Colonic mucosa (tissue), 4 donors: ENCODE measurements around the gene GRAMD2B. TPM values are rescaled to one million over a fixed set of nuclear protein-coding genes. Genes with fewer than 3 reads are reported as not detected.

ENCODE experiments used
- DNase-seq: peaks from one replicate; pipeline ENCODE4 v3.0.0-alpha.2; 2020
- H3K27ac ChIP-seq: fragments of 200-600 bp; one replicate; pipeline ENCODE4 v1.8.0; 2021
- H3K27me3 ChIP-seq: fragments of 200-600 bp; one replicate; pipeline ENCODE4 v1.8.0; 2021
- H3K36me3 ChIP-seq: fragments of 200-600 bp; one replicate; pipeline ENCODE4 v1.8.0; 2021
- H3K4me1 ChIP-seq: fragments of 200-600 bp; one replicate; pipeline ENCODE4 v1.8.0; 2021; ENCODE audit warnings: mild to moderate bottlenecking
- H3K4me3 ChIP-seq: fragments of 200-600 bp; one replicate; pipeline ENCODE4 v1.8.0; 2021
- H3K9ac ChIP-seq, 2 donors: one replicate each; pipeline ENCODE4 v1.7.0; 2013; ENCODE audit warnings: control low read depth in 2 of 2, low read depth in 2 of 2, low read length in 2 of 2
- H3K9me3 ChIP-seq: fragments of 200-600 bp; one replicate; pipeline ENCODE4 v1.8.0; 2021
- CTCF ChIP-seq: fragments of 200-600 bp; IDR thresholded peaks from one replicate; pipeline ENCODE4 v1.8.0; 2022; ENCODE audit warnings: antibody characterized with exemption, mild to moderate bottlenecking
- intact Hi-C: fragments of 100-400 bp; cut with DNase I; formaldehyde crosslinking; loops from one replicate; pipeline ENCODE4 v1.14.1; 2022
- total RNA-seq, 2 donors: library from RNA; stranded (reverse); fragmentation: NEBNext Ultra II Directional in 1 of 2; extraction: Animal tissue kit (Norgen Biotek cat#: 25700) in 1 of 2; gene quantifications; one replicate each; pipeline ENCODE4 v1.2.1, GENCODE V29; 2021
- donor health status: healthy.
- donor health status: DM: no; HTN: no; CAD: no.
- donor health status: DM: no; HTN: no; CAD: no.

GRAMD2B gene
- total RNA-seq, 2 donors from 2014 or later, result 30.9 to 60.4 TPM

- Histone ChIP-seq H3K9me3 (no peaks in the 10 kb centered on the region), H3K27me3 (no peaks in the 10 kb centered on the region), H3K9ac (no peak overlapping the region), H3K27ac (no peak overlapping the region), H3K4me3 (no peak overlapping the region), H3K36me3 (no peaks in the 10 kb centered on the region), H3K4me1 (no peaks in the 10 kb centered on the region)
- intact Hi-C loops, result no loop called here
- no peak for TF ChIP-seq CTCF
- no peak for DNase-seq
These were observed 8.2 kb upstream of the GRAMD2B start for GRCh38 chr5:126414874-126415502.

GRCh38 chr5:126415789-126416188 is 7.4 kb upstream of the GRAMD2B start:
- H3K27ac ChIP-seq, result no peak overlapping the region
- TF ChIP-seq CTCF, result no peak
- no peaks in the 10 kb centered on the region for H3K27me3 ChIP-seq
- no peaks in the 10 kb centered on the region for H3K36me3 ChIP-seq
- no peak for DNase-seq
- intact Hi-C loops, result no loop called here
- no peaks in the 10 kb centered on the region for H3K9me3 ChIP-seq
- H3K9ac ChIP-seq, result no peak overlapping the region
- H3K4me3 ChIP-seq, result no peak overlapping the region
- no peaks in the 10 kb centered on the region for H3K4me1 ChIP-seq

GRCh38 chr5:126416266-126416925 is 6.8 kb upstream of the GRAMD2B start:
- no peak for DNase-seq
- no peak overlapping the region for H3K4me3 ChIP-seq
- no peaks in the 10 kb centered on the region for H3K27me3 ChIP-seq
- intact Hi-C loops, result no loop called here
- H3K9ac ChIP-seq, result no peak overlapping the region
- H3K36me3 ChIP-seq, result no peaks in the 10 kb centered on the region
- no peaks in the 10 kb centered on the region for H3K9me3 ChIP-seq
- no peak overlapping the region for H3K27ac ChIP-seq
- TF ChIP-seq CTCF, result no peak
- no peaks in the 10 kb centered on the region for H3K4me1 ChIP-seq

- no peak for DNase-seq
- no peak overlapping the region for H3K27ac ChIP-seq
These were observed 6.0 kb upstream of the GRAMD2B start for GRCh38 chr5:126417178-126417577.

GRCh38 chr5:126419102-126419501 is 4.1 kb upstream of the GRAMD2B start:
- DNase-seq, result no peak
- Histone ChIP-seq H3K9me3 (no peaks in the 10 kb centered on the region), H3K27me3 (no peaks in the 10 kb centered on the region), H3K27ac (no peak overlapping the region), H3K36me3 (no peaks in the 10 kb centered on the region), H3K4me3 (no peak overlapping the region), H3K4me1 (no peaks in the 10 kb centered on the region), H3K9ac (no peak overlapping the region)
- intact Hi-C loops, result no loop called here
- no peak for TF ChIP-seq CTCF

More at GRCh38 chr5:126417178-126417577, 6.0 kb upstream of the GRAMD2B start:
- H3K4me1 ChIP-seq, result no peaks in the 10 kb centered on the region
- no peak overlapping the region for H3K9ac ChIP-seq
- TF ChIP-seq CTCF, result no peak
- H3K9me3 ChIP-seq, result no peaks in the 10 kb centered on the region
- H3K4me3 ChIP-seq, result no peak overlapping the region
- intact Hi-C loops, result no loop called here
- no peaks in the 10 kb centered on the region for H3K27me3 ChIP-seq
- H3K36me3 ChIP-seq, result no peaks in the 10 kb centered on the region
